CD14-positive monocyte (primary cell): ENCODE results near the gene MICALL2. TPM values are rescaled to one million over a fixed set of nuclear protein-coding genes. Genes with fewer than 3 reads are reported as not detected.

ENCODE experiments used
- DNase-seq, 3 donors: peaks; one replicate each; pipeline ENCODE4 v3.0.0-alpha.2; 2011 to 2022
- H2AFZ ChIP-seq: 2 replicates; pipeline ENCODE4 v1.6.0; 2012; ENCODE audit warnings: mild to moderate bottlenecking, low read depth, low read length, inconsistent platforms; ENCODE audit not compliant: insufficient read depth, poor library complexity, severe bottlenecking
- H3K27ac ChIP-seq, 2 donors: 1 replicate in 1 of 2; 2 replicates in 1 of 2; pipeline ENCODE4 v1.5.1; 2012 to 2013; ENCODE audit warnings: low read length in 2 of 2, control low read depth in 1 of 2, inconsistent platforms in 1 of 2, low read depth in 1 of 2, mild to moderate bottlenecking in 1 of 2
- H3K27me3 ChIP-seq, 2 donors: one replicate each; pipeline versions ENCODE4 v1.6.0 to v1.6.1; 2011 to 2013; ENCODE audit warnings: low read length in 2 of 2; ENCODE audit not compliant: control insufficient read depth in 2 of 2, insufficient read depth in 2 of 2
- H3K36me3 ChIP-seq, 2 donors: replicated peaks in 1 of 2; 1 replicate in 1 of 2; 2 replicates in 1 of 2; pipeline versions ENCODE4 v1.5.1 to v1.6.1; 2012 to 2013; ENCODE audit warnings: low read length in 2 of 2, control low read depth in 1 of 2, inconsistent platforms in 1 of 2, mild to moderate bottlenecking in 1 of 2; ENCODE audit not compliant: insufficient read depth in 2 of 2, control insufficient read depth in 1 of 2
- H3K4me1 ChIP-seq, 2 donors: 1 replicate in 1 of 2; 2 replicates in 1 of 2; pipeline versions ENCODE4 v1.5.1 to v1.6.1; 2012 to 2013; ENCODE audit warnings: low read length in 2 of 2, control low read depth in 1 of 2, inconsistent platforms in 1 of 2, mild to moderate bottlenecking in 1 of 2, moderate library complexity in 1 of 2; ENCODE audit not compliant: insufficient read depth in 2 of 2, control insufficient read depth in 1 of 2
- H3K4me2 ChIP-seq: replicated peaks from 2 replicates; pipeline ENCODE3; 2012; ENCODE audit warnings: low read length, moderate library complexity, mild to moderate bottlenecking; ENCODE audit not compliant: poor library complexity, severe bottlenecking; ENCODE audit errors: extremely low read depth
- H3K4me3 ChIP-seq, 3 experiments: fragments of 200-600 bp in 1 of 3; sonication (generic) in 1 of 3; replicated peaks in 1 of 3; 1 replicate in 2 of 3; 2 replicates in 1 of 3; pipeline ENCODE4 v1.5.1; 2011 to 2013; ENCODE audit warnings: low read length in 3 of 3, mild to moderate bottlenecking in 3 of 3, control low read depth in 2 of 3, low read depth in 2 of 3, inconsistent platforms in 1 of 3, moderate library complexity in 1 of 3
- H3K79me2 ChIP-seq: 2 replicates; pipeline ENCODE4 v1.6.0; 2012; ENCODE audit warnings: mild to moderate bottlenecking, control low read depth, inconsistent platforms, low read length, moderate library complexity; ENCODE audit not compliant: insufficient read depth
- H3K9ac ChIP-seq: 2 replicates; pipeline ENCODE4 v1.6.0; 2017; ENCODE audit warnings: low read length, mild to moderate bottlenecking; ENCODE audit not compliant: insufficient read depth, poor library complexity, severe bottlenecking
- H3K9me3 ChIP-seq, 2 donors: replicated peaks in 1 of 2; 1 replicate in 1 of 2; 2 replicates in 1 of 2; pipeline versions ENCODE4 v1.5.1 to v1.6.1; 2012 to 2013; ENCODE audit warnings: low read length in 2 of 2, control low read depth in 1 of 2; ENCODE audit not compliant: control insufficient read depth in 1 of 2, insufficient read depth in 1 of 2
- H4K20me1 ChIP-seq: 2 replicates; pipeline ENCODE4 v1.6.0; 2012; ENCODE audit warnings: mild to moderate bottlenecking, low read length, control low read depth, moderate library complexity; ENCODE audit not compliant: insufficient read depth
- H3K27ac Mint-ChIP-seq, 7 donors: one replicate each; pipeline ENCODE4 v1.8.0; 2020; ENCODE audit warnings: mild to moderate bottlenecking in 7 of 7, mixed read lengths in 7 of 7, moderate library complexity in 6 of 7, inconsistent platforms in 2 of 7
- H3K27me3 Mint-ChIP-seq, 3 donors: one replicate each; pipeline ENCODE4 v1.8.0; 2021 to 2022; ENCODE audit warnings: low read depth in 3 of 3, mild to moderate bottlenecking in 3 of 3, mixed read lengths in 3 of 3, moderate library complexity in 3 of 3, inconsistent platforms in 1 of 3
- H3K36me3 Mint-ChIP-seq, 2 donors: one replicate each; pipeline ENCODE4 v1.8.0; 2020; ENCODE audit warnings: mixed read lengths in 2 of 2, inconsistent platforms in 1 of 2, mild to moderate bottlenecking in 1 of 2
- H3K4me1 Mint-ChIP-seq: one replicate; pipeline ENCODE4 v1.8.0; 2020; ENCODE audit warnings: mild to moderate bottlenecking, mixed read lengths
- H3K4me3 Mint-ChIP-seq, 2 donors: one replicate each; pipeline ENCODE4 v1.8.0; 2020; ENCODE audit warnings: mild to moderate bottlenecking in 2 of 2, mixed read lengths in 2 of 2, moderate library complexity in 1 of 2
- H3K9me3 Mint-ChIP-seq, 7 donors: one replicate each; pipeline ENCODE4 v1.8.0; 2020 to 2022; ENCODE audit warnings: mixed read lengths in 7 of 7, mild to moderate bottlenecking in 6 of 7, moderate library complexity in 6 of 7, inconsistent platforms in 2 of 7
- WGBS: methylation state at CpG from one replicate; pipeline ENCODE4 v1.1.5; 2013; ENCODE audit warnings: missing lambda C conversion rate; ENCODE audit not compliant: insufficient coverage; 5-methylcytosine and 5-hydroxymethylcytosine counted together
- intact Hi-C, 2 donors: fragments of 100-400 bp; cut with micrococcal nuclease; formaldehyde crosslinking; loops; one replicate each; pipeline versions ENCODE4 v1.15.0 to v1.15.1; 2023
- polyA plus RNA-seq, 3 donors: library from polyadenylated mRNA; depleted of rRNA in 1 of 3; unstranded in 2 of 3; stranded (reverse) in 1 of 3; fragments of 300-500 nt in 2 of 3; fragments of >200 nt in 1 of 3; fragmentation: Illumina TruSeq in 2 of 3; gene quantifications; 1 replicate in 2 of 3; 2 replicates in 1 of 3; pipeline ENCODE4 v1.2.3, GENCODE V29; 2012 to 2021
- TF ChIP-seq, protein P1 (sequence below): fragments of 200-600 bp; IDR thresholded peaks from one replicate; pipeline ENCODE4 v1.8.0; 2022; ENCODE audit warnings: antibody characterized with exemption, mild to moderate bottlenecking

MICALL2 gene
- polyA plus RNA-seq, 3 donors: 0.14 to 7.2 (median 0.72) TPM

DNA sequence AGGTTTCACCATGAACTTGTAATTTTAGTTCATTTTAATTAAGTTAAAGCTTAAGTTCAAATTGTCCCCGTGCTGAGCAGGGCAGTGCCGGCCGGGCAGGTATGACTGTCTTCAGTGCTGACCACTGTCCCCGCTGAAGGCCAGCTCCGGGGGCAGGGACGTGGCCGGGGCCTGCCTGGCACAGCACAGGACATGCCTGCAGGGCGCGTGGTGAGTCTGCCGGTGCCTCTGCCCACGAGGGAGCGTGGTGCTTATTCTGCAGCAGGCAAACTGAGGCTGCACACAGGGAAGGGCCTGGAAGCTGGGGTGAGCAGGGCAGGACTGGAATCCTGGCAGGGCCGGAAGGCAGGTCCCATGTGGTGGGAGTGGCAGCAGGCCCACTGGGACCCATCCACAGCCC lies 9.8 kb downstream of the MICALL2 start:
- Histone ChIP-seq H3K9me3 (no peaks in the 10 kb centered on the region), H3K79me2 (no peaks in the 10 kb centered on the region), H3K4me1 (no peaks in the 10 kb centered on the region), H3K4me2 (no peak overlapping the region), H3K27ac (no peak overlapping the region), H3K4me3 (no peak overlapping the region), H3K27me3 (no peaks in the 10 kb centered on the region), H2AFZ (no peak overlapping the region), H4K20me1 (no peaks in the 10 kb centered on the region), H3K9ac (no peak overlapping the region), H3K36me3 (no peaks in the 10 kb centered on the region)
- WGBS: 87% methylated on average over 13 of the region's 13 CpGs
- no peaks in the 10 kb centered on the region for H3K9me3 Mint-ChIP-seq
- H3K36me3 Mint-ChIP-seq: no peaks in the 10 kb centered on the region
- no peak for DNase-seq
- H3K4me3 Mint-ChIP-seq: no peak overlapping the region
- H3K27me3 Mint-ChIP-seq: no peaks in the 10 kb centered on the region
- TF ChIP-seq, protein P1, sequence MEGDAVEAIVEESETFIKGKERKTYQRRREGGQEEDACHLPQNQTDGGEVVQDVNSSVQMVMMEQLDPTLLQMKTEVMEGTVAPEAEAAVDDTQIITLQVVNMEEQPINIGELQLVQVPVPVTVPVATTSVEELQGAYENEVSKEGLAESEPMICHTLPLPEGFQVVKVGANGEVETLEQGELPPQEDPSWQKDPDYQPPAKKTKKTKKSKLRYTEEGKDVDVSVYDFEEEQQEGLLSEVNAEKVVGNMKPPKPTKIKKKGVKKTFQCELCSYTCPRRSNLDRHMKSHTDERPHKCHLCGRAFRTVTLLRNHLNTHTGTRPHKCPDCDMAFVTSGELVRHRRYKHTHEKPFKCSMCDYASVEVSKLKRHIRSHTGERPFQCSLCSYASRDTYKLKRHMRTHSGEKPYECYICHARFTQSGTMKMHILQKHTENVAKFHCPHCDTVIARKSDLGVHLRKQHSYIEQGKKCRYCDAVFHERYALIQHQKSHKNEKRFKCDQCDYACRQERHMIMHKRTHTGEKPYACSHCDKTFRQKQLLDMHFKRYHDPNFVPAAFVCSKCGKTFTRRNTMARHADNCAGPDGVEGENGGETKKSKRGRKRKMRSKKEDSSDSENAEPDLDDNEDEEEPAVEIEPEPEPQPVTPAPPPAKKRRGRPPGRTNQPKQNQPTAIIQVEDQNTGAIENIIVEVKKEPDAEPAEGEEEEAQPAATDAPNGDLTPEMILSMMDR: no peak
- intact Hi-C loops: no loop called here
- H3K4me1 Mint-ChIP-seq: no peaks in the 10 kb centered on the region
- H3K27ac Mint-ChIP-seq: no peak overlapping the region

DNA sequence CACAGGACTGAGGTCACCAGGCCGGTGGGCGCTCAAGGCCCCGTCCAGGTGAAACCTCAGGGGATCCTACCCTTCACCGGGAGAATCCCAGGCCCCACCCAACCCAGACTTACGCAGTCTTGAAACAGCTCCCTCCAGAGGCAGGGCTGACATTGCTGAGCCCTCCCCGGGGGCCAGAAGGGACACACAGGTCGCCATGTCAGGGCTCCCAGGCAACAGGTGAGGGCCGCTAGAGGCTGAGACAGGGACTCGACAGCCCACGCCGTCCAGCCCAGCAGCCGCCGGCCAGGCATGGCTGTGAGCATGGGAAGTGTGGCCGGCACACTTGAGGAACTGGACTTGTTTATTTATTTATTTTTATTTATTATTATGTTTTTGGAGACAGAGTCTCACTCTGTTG lies 10.3 kb downstream of the MICALL2 start:
- H3K27me3 Mint-ChIP-seq: no peaks in the 10 kb centered on the region
- H3K27ac Mint-ChIP-seq: no peak overlapping the region
- Histone ChIP-seq H3K9ac (no peak overlapping the region), H2AFZ (no peak overlapping the region), H3K27me3 (no peaks in the 10 kb centered on the region), H3K4me2 (no peak overlapping the region), H3K36me3 (no peaks in the 10 kb centered on the region), H3K9me3 (no peaks in the 10 kb centered on the region), H3K79me2 (no peaks in the 10 kb centered on the region), H4K20me1 (no peaks in the 10 kb centered on the region), H3K4me3 (no peak overlapping the region), H3K27ac (no peak overlapping the region), H3K4me1 (no peaks in the 10 kb centered on the region)
- TF ChIP-seq, protein P1: no peak
- 98% methylated on average over 8 of the region's 14 CpGs for WGBS
- H3K9me3 Mint-ChIP-seq: no peaks in the 10 kb centered on the region
- H3K36me3 Mint-ChIP-seq: no peaks in the 10 kb centered on the region
- no peak overlapping the region for H3K4me3 Mint-ChIP-seq
- no peak for DNase-seq
- intact Hi-C loops: no loop called here
- H3K4me1 Mint-ChIP-seq: no peaks in the 10 kb centered on the region
